ENCODE data around the gene TMEM215.

- TF ChIP-seq EZH2 (IDR thresholded peaks at IDR 0.05), result no peak
- TF ChIP-seq POLR2AphosphoS5 (IDR thresholded peaks at IDR 0.05; ENCODE audit: borderline replicate concordance, low read depth, low read length), result no peak
- no peak for TF ChIP-seq FOXP2 (optimal IDR thresholded peaks at IDR 0.05; ENCODE audit: control extremely low read depth, extremely low read length, insufficient read depth)
Observed at GRCh38 chr9:32811246-32811645, 27.9 kb downstream of the TMEM215 start.

All from SK-N-MC (cell line).